Left forelimb (tissue), 1 donor: ENCODE results near the gene MED26.

Experiments used
- DNase-seq: peaks from one replicate; pipeline ENCODE4 v3.0.0-alpha.2; 2018; ENCODE audit warnings: low spot score

Gene MED26

GRCh38 chr19:16613841-16614240, 14.2 kb downstream of the MED26 start:
- no peak for DNase-seq

DNA sequence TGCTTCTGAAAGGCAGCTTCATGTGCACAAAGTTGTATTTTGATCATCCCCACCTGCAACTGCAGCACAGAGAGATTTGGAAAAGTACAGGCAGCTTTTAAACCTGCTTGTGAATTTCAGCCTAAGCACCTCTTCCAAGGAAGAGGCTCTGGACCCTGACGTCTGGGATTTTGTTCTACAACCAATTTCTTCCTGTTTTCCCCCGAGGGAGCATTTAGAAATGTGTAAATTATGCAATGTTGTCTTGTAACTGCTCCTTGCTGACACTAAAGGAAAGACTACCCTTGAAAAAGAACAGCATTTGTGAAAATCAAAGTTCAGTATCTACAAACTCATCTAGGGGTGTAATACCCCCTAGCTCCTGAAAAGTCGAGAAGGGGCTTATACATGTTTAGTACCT, 15.4 kb downstream of the MED26 start:
- DNase-seq, result no peak

GRCh38 chr19:16611121-16611520, 16.9 kb downstream of the MED26 start:
- DNase-seq, result no peak

DNA sequence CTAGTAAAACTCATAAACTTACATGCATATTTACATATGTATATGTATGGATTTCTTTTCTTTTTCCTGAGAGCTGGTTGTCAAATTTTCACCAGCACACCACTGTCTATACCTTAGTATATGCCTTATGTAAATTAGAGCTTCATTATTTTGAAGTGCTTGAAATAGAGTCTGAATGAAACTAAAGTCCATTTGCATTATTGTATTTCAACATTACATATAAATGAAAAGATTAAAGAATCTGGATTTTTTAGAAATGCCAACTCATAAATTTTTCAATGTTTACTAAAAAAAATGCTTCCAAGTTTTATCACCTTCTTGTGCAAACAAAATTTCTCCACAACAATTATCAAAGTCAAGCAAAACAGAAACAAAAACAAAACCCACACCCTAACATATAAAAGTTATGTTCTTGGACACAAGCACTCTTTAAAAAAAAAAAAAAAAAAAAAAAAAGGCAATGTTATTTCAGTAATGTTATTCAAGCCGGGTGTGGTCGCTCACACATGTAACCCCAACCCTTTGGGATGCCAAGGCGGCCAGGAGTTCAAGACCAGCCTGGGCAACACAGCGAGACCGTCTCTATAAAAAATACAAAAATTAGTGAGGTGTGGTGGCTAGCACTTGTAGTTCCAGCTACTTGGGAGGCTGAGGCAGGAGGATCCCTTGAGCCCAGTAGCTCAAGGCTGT, 18.3 kb downstream of the MED26 start:
- no peak for DNase-seq

GRCh38 chr19:16608290-16608739, 19.7 kb downstream of the MED26 start:
- DNase-seq, result no peak

DNA sequence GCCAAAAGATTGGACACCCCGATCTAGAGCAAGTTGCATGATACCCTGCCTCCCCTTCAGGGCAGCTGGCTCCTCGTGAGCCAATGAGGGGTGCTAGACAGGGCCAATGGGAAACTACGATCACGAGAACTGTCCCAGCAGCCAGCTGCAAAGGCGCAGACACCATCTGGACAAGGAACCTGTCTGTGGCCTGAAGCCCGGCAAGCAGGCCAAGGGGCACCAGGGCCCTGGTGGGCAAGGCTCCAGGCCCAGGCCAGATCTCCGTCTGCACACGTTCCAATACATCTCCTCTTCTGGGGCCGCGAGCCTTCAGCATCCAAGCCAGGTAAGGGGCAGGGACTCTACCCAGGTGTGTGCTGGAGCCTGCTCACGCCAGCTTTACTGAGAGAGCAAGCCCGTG, 20.2 kb downstream of the MED26 start:
- DNase-seq, result no peak

DNA sequence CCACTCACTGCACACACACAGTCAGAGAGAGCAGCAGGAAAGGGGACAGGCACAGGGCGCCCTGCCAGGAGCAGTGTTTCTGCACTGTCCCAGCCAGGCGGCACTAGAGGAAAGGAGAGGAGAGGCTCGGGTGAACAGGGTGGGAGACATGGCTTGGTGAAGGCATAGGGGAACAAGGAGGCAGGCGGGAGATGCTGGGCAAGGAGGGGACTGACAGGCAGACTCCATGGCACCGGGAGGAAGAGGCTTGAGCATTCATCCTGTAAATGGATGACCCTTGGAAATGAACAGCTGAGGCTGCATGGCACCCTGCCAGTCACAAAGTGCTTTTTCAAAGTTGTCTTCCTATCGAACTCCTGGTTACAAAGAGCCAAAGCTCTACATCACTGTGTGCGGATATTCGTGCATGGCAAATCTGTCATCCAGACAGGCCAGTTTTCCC, 22.4 kb downstream of the MED26 start:
- no peak for DNase-seq

- no peak for DNase-seq
These were observed 22.9 kb downstream of the MED26 start for GRCh38 chr19:16605115-16605514.

- no peak for DNase-seq
These were observed 23.4 kb downstream of the MED26 start for GRCh38 chr19:16604615-16605014.

DNA sequence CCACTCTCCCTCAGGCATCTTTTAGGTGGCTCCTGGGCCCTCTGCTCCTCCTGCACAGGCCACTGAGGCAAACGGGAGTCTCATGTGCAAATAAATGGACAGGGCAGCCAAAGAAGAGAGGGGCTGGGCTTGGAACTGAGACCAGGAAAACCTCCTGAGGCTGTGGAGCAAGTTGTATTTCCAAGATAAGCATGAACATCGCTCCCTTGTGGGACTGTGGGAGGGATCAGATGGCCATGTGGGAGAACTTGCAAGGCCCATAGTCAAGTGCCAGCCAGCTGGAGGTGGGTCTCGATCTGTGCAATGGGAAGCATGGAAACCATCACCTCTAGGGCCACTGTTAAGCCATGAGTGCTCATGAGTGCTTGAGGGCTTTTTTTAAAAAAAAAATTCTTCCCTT, 24.9 kb downstream of the MED26 start:
- DNase-seq, result no peak

DNA sequence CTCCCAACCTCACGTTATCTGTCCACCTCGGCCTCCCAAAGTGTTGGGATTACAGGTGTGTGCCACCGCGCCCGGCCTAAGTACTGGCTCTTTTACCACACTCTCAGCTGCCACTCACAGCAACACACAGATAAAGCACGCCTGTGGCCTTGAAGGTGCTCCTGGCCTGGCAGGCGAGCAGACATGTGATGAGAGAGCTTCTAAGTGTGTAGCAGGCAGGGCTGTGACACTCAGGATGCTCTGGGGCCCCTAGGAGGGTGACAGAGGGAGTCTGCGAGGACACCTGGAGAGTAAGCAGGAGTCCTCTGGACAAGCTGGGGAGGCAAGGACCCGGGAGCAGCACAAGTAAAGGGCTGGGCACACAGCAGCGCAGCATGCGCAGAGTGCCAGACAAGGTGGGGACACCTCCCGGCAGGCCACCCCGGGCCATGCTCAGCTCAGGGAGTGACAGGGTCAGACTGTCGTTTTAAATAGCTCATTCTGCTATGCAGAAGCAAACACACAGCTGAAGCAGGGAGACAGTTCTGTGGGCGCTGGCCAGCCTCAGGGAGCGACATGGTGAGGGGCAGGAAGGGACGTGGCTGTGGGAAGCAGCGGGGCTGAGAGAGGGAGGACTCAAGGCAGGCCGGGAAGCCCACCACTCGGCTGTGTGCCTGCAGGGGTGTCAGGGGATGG, 26.5 kb downstream of the MED26 start:
- DNase-seq, result no peak

DNA sequence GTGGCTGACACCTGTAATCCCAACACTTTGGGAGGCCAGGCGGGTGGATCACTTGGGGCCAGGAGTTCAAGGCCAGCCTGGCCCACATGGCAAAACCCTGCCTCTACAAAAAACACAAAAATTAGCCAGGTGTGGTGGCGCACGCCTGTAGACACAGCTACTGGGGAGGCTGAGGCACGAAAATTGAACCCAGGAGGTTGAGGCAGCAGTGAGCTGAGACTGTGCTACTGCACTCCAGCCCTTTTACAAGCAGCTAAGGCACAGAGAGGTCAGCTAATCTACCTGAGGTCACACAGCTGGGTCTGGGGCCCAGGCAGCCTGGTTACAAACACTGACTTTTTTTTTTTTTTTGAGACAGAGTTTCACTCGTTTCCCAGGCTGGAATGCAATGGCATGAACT, 27.2 kb downstream of the MED26 start:
- DNase-seq, result no peak

DNA sequence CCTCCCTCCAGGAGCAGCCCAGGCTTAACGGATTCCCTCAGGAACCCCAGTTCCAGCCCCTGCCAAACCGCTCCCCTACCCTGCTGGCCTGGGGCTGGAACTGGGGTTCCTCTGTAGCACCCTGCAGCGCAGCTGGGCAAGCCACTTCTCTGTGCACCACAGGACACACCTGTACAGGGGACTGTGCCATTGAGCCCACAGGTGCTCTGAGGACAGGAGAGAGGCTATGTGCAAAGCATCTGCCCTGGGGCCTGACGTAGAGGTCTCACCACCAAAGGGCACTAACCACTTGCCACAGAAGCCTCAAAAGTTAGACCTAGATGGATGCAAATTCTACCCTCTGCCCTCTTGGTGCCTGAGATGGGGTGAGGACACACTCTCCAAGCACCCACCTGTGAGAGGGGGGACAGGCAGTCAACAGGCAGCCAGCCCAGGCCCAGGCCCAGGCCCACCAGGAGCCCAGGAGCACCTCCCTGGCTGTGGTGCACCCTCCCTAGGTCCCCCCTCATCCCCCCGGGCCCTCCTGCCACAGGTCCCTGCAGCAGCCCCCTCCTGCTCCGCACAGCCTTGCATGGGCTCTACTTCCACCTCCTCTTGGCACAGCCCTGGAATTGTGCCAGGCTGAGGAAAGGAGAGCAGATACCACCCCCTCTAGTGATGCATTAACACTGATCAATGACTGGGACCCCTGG, 28.2 kb downstream of the MED26 start:
- no peak for DNase-seq

GRCh38 chr19:16598848-16599247, 29.2 kb downstream of the MED26 start:
- DNase-seq, result no peak

- no peak for DNase-seq
These were observed 31.6 kb downstream of the MED26 start for GRCh38 chr19:16596399-16596798.

GRCh38 chr19:16595097-16595496, 32.9 kb downstream of the MED26 start:
- no peak for DNase-seq

DNA sequence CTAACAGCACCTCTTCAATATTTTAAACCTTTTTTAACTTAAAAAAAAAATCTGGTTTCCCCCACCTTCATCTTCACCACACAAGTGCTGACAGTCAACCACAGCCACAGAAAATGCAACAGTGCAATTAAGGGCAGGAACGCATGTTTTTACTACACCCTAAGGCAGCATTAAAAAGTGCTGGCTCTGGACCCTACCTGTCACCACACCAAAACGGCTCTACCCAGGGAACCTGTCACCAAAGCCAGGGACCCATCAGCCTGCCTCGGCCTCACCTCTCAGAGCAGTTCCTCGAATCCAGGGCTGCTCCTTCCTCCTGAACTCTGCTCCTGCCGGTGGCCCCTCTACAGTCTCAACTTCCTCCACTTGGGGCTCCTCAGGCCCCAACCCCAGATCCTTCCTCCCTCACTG, 33.3 kb downstream of the MED26 start:
- no peak for DNase-seq

DNA sequence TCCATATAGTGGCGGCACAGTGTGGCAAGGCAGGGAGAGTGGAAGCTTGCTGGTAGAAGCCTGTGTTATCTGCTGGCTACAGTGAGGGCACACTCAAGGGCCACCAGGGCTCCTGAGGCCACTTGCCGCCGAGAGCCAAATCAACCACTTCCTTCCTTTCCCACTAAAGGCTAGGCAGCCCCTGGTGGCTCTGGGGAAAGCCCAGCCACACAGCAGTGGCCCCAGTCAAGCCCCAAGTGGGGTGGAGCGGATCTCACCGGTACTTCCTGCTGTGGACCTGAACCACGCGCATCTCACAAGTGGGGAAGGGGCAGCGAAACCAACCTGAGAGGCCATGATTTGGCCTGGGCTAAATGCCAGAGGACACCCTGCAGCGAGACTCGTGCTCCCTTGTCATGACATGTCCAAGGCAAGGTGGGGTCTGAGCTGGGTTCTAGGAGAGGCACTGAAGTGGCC, 33.8 kb downstream of the MED26 start:
- DNase-seq, result no peak

GRCh38 chr19:16593181-16593580, 34.8 kb downstream of the MED26 start:
- DNase-seq, result no peak

DNA sequence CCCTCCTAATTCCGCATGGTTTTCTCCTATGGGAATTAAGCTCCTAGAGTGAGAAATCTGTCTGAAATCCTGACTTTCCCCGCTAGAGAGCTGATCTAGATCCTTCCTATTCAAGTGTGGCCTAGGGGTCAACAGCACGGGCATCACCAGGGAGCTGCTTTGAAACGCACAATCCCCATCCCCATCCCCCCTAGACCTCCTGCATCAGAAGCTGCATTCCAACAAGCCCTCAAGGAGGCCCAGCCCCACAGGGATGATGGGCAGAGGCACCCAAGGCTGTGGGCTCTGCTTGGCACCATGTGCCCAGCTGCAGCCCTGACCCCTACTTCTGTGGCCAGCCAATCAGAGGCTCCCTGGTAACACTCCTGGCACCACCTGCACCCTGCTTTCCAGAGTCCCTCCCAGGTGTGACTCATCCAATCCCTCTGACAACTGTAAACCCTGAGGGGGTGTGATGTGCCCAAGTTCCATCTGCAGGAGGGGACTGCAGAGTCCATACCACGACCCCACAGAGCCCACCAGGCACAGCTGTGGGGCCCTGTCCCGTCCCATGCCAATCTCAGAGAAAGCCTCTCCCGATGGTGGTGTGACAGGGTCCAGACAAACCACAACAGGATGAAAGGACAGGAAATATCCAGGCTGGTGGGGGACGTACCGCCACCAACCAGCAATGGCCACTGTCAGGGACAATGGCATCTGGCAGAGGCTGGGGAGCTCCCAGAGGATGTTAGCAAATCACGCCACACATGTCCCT, 36.0 kb downstream of the MED26 start:
- DNase-seq, result no peak

- DNase-seq, result no peak
These were observed 36.9 kb downstream of the MED26 start for GRCh38 chr19:16590876-16591802.
